8988T (cell line): ENCODE results near the gene DYNC2H1.

Source experiments
- DNase-seq: peaks from one replicate; pipeline ENCODE4 v3.0.0; 2011

Gene DYNC2H1

GRCh38 chr11:103147627-103148026 is 38.4 kb downstream of the DYNC2H1 start:
- no peak for DNase-seq

GRCh38 chr11:103157542-103157941 is 48.3 kb downstream of the DYNC2H1 start:
- no peak for DNase-seq

GRCh38 chr11:103164093-103164796 is 55.0 kb downstream of the DYNC2H1 start:
- DNase-seq, result no peak

GRCh38 chr11:103167166-103167565 is 57.9 kb downstream of the DYNC2H1 start:
- no peak for DNase-seq

- DNase-seq, result no peak
These were observed 61.6 kb downstream of the DYNC2H1 start for GRCh38 chr11:103170865-103171264.

- no peak for DNase-seq
These were observed 66.4 kb downstream of the DYNC2H1 start for GRCh38 chr11:103175461-103176129.

GRCh38 chr11:103183981-103184611 is 74.9 kb downstream of the DYNC2H1 start:
- DNase-seq, result no peak

- no peak for DNase-seq
These were observed 92.9 kb downstream of the DYNC2H1 start for GRCh38 chr11:103202048-103202651.

GRCh38 chr11:103210543-103210942 is 101.3 kb downstream of the DYNC2H1 start:
- no peak for DNase-seq

- no peak for DNase-seq
These were observed 106.6 kb downstream of the DYNC2H1 start for GRCh38 chr11:103215812-103216211.

- no peak for DNase-seq
These were observed 110.9 kb downstream of the DYNC2H1 start for GRCh38 chr11:103220133-103220532.

- no peak for DNase-seq
These were observed 113.6 kb downstream of the DYNC2H1 start for GRCh38 chr11:103222806-103223205.

- DNase-seq, result no peak
These were observed 119.6 kb downstream of the DYNC2H1 start for GRCh38 chr11:103228807-103229206.

- no peak for DNase-seq
These were observed 125.7 kb downstream of the DYNC2H1 start for GRCh38 chr11:103234974-103235373.

- no peak for DNase-seq
These were observed 132.3 kb downstream of the DYNC2H1 start for GRCh38 chr11:103241574-103241973.

GRCh38 chr11:103254123-103254522 is 144.9 kb downstream of the DYNC2H1 start:
- DNase-seq, result no peak

- DNase-seq, result no peak
These were observed 148.1 kb downstream of the DYNC2H1 start for GRCh38 chr11:103257360-103257759.

GRCh38 chr11:103266167-103266831 is 157.1 kb downstream of the DYNC2H1 start:
- DNase-seq, result no peak

- no peak for DNase-seq
These were observed 163.7 kb downstream of the DYNC2H1 start for GRCh38 chr11:103272876-103273275.

- no peak for DNase-seq
These were observed 164.8 kb downstream of the DYNC2H1 start for GRCh38 chr11:103274025-103274424.

GRCh38 chr11:103279821-103280220 is 170.6 kb downstream of the DYNC2H1 start:
- no peak for DNase-seq

GRCh38 chr11:103281301-103281700 is 172.1 kb downstream of the DYNC2H1 start:
- no peak for DNase-seq

- no peak for DNase-seq
These were observed 175.0 kb downstream of the DYNC2H1 start for GRCh38 chr11:103284260-103284659.
